ENCODE measurements around the gene CTSO. TPM values are rescaled to one million over a fixed set of nuclear protein-coding genes. Genes with fewer than 3 reads are reported as not detected.
A peak's percentile ranks its signal among the peaks of the same experiment; 100 is the strongest.
"Not testable (repeated sequence)": the region's sequence is repeated elsewhere in the genome, so short reads cannot be mapped to it uniquely, and the experiment has no call there.

Gene CTSO
- total RNA-seq, 1 experiment from 2014 or later, result 2.8 TPM

DNA sequence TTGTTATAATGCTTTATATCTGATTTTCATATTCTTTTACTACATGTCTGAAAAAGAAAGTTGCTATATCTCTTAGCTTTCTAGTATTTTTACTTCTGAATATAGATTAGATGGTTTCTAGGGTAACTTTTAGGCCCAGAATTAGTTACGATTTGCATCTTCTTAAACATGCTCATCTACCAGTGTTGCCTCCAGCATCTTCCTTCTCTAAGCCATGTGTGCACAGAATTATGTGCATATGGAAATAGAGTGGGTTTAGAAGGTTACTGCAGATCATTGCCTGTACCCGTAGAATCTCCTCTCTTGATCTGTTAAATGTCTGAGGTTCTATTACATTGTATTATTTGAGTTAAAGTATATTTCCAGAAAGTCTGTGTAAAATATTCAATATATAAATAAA lies 52.7 kb downstream of the CTSO start:
- Histone ChIP-seq H3K4me2 (ENCODE audit: low read length) (no peak overlapping the region), H3K4me3 (ENCODE audit: low read length) (no peak overlapping the region), H2AFZ (ENCODE audit: low read length) (no peak overlapping the region), H3K27ac (ENCODE audit: low read length) (peak overlapping the region; percentile 41), H3F3A (ENCODE audit: low read length, unreplicated experiment) (peaks cover 2% of the 10 kb centered on the region), H3K9ac (ENCODE audit: low read length) (no peak overlapping the region), H3K27me3 (ENCODE audit: low read length) (no peaks in the 10 kb centered on the region), H3K36me3 (ENCODE audit: low read depth, low read length) (no peaks in the 10 kb centered on the region), H3K79me2 (ENCODE audit: low read length) (no peaks in the 10 kb centered on the region), H3K9me2 (replicated peaks; ENCODE audit: low read length) (no peaks in the 10 kb centered on the region), H4K20me1 (ENCODE audit: low read length) (no peaks in the 10 kb centered on the region), H3K9me3 (ENCODE audit: low read length) (no peaks in the 10 kb centered on the region), H3K4me1 (ENCODE audit: insufficient read depth, low read length) (peaks cover 19% of the 10 kb centered on the region)
- ChIA-PET POLR2A (ENCODE audit: unreplicated experiment) (no interaction called here), CTCF (no interaction called here)
- DNase-seq (no peak), ATAC-seq (no peak)
- TF ChIP-seq, protein P1, sequence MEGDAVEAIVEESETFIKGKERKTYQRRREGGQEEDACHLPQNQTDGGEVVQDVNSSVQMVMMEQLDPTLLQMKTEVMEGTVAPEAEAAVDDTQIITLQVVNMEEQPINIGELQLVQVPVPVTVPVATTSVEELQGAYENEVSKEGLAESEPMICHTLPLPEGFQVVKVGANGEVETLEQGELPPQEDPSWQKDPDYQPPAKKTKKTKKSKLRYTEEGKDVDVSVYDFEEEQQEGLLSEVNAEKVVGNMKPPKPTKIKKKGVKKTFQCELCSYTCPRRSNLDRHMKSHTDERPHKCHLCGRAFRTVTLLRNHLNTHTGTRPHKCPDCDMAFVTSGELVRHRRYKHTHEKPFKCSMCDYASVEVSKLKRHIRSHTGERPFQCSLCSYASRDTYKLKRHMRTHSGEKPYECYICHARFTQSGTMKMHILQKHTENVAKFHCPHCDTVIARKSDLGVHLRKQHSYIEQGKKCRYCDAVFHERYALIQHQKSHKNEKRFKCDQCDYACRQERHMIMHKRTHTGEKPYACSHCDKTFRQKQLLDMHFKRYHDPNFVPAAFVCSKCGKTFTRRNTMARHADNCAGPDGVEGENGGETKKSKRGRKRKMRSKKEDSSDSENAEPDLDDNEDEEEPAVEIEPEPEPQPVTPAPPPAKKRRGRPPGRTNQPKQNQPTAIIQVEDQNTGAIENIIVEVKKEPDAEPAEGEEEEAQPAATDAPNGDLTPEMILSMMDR (conservative IDR thresholded peaks at IDR 0.05; ENCODE audit: low read depth, low read length), result no peak
- TF ChIP-seq EZH2phosphoT487 (IDR thresholded peaks at IDR 0.05; ENCODE audit: borderline replicate concordance, low read length), result no peak
- no peak for TF ChIP-seq EZH2 (IDR thresholded peaks at IDR 0.05; ENCODE audit: low read length, unreplicated experiment)
- intact Hi-C loops (cut with micrococcal nuclease), result no loop called here
- no TSS peak for BruUV-seq (replicated peaks)

DNA sequence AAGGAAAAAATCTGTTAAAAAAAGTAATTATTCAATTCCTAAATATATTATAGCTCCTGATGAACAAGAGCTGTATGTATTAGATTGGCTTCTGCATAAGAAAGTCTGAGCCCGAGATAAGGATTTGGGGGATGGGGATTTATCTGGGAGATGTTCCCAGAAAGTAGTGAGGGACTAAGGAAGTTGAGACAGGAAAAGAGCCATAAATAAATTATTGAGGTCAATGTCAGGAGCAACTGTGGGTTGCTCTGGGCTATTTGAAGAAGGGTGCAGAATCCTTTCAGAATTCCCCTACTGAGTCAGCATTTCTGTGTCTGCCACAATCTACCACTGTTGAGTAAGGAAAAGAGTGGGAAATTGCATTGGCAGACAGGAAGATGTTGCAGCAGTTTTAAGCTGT lies 53.3 kb downstream of the CTSO start:
- Histone ChIP-seq H3K9ac (ENCODE audit: low read length) (no peak overlapping the region), H3K4me1 (ENCODE audit: insufficient read depth, low read length) (peaks cover 14% of the 10 kb centered on the region), H3K4me2 (ENCODE audit: low read length) (no peak overlapping the region; the same call in 1 of the 2 replicates), H2AFZ (ENCODE audit: low read length) (no peak overlapping the region), H3K36me3 (ENCODE audit: low read depth, low read length) (no peaks in the 10 kb centered on the region), H3K27ac (ENCODE audit: low read length) (peak overlapping the region; percentile 45), H3K79me2 (ENCODE audit: low read length) (no peaks in the 10 kb centered on the region), H3K9me3 (ENCODE audit: low read length) (no peaks in the 10 kb centered on the region), H3K4me3 (ENCODE audit: low read length) (no peak overlapping the region), H3K27me3 (ENCODE audit: low read length) (no peaks in the 10 kb centered on the region), H3K9me2 (replicated peaks; ENCODE audit: low read length) (no peaks in the 10 kb centered on the region), H3F3A (ENCODE audit: low read length, unreplicated experiment) (no peaks in the 10 kb centered on the region), H4K20me1 (ENCODE audit: low read length) (no peaks in the 10 kb centered on the region)
- ChIA-PET CTCF (no interaction called here), POLR2A (ENCODE audit: unreplicated experiment) (no interaction called here)
- peak; percentile 87 for ATAC-seq
- TF ChIP-seq EZH2phosphoT487 (IDR thresholded peaks at IDR 0.05; ENCODE audit: borderline replicate concordance, low read length), result no peak
- TF ChIP-seq EZH2 (IDR thresholded peaks at IDR 0.05; ENCODE audit: low read length, unreplicated experiment), result no peak
- TF ChIP-seq, protein P1 (conservative IDR thresholded peaks at IDR 0.05; ENCODE audit: low read depth, low read length), result no peak
- DNase-seq, result peak; percentile 68
- intact Hi-C loops (cut with micrococcal nuclease), result no loop called here
- no TSS peak for BruUV-seq (replicated peaks)

DNA sequence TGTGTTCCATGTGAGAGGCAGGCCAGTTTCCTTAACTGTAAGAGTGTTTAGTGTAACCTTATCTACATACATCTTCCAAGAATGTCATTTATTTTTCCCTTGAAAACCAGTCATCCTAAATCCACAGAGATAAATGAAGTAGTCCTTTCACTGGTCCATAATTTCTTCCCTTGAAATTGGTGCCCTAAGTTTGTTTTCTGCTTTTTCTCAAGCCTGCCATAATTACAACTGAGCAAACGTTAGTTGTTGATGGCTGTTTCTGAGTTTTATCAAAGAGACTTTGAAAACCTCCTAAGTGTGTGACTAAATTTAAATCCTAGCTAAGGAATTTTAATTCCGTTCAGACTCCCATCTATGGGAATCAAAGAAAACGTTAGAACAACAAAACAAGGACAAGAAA lies 53.8 kb downstream of the CTSO start:
- no peaks in the 10 kb centered on the region for H3K36me3 ChIP-seq (ENCODE audit: low read depth, low read length)
- H3K9ac ChIP-seq (ENCODE audit: low read length), result no peak overlapping the region; the same call in 1 of the 2 replicates
- ChIA-PET CTCF (no interaction called here), POLR2A (ENCODE audit: unreplicated experiment) (no interaction called here)
- no peaks in the 10 kb centered on the region for H3K27me3 ChIP-seq (ENCODE audit: low read length)
- no peaks in the 10 kb centered on the region for H3K9me2 ChIP-seq (replicated peaks; ENCODE audit: low read length)
- H3F3A ChIP-seq (ENCODE audit: low read length, unreplicated experiment), result no peaks in the 10 kb centered on the region
- no peak overlapping the region for H2AFZ ChIP-seq (ENCODE audit: low read length)
- no peaks in the 10 kb centered on the region for H3K9me3 ChIP-seq (ENCODE audit: low read length)
- no peak for TF ChIP-seq EZH2phosphoT487 (IDR thresholded peaks at IDR 0.05; ENCODE audit: borderline replicate concordance, low read length)
- no peaks in the 10 kb centered on the region for H4K20me1 ChIP-seq (ENCODE audit: low read length)
- no peak for ATAC-seq
- peaks cover 14% of the 10 kb centered on the region for H3K4me1 ChIP-seq (ENCODE audit: insufficient read depth, low read length)
- H3K27ac ChIP-seq (ENCODE audit: low read length), result peak overlapping the region; percentile 45
- no peak overlapping the region; the same call in 1 of the 2 replicates for H3K4me2 ChIP-seq (ENCODE audit: low read length)
- H3K79me2 ChIP-seq (ENCODE audit: low read length), result no peaks in the 10 kb centered on the region
- intact Hi-C loops (cut with micrococcal nuclease), result no loop called here
- H3K4me3 ChIP-seq (ENCODE audit: low read length), result no peak overlapping the region
- DNase-seq, result no peak
- BruUV-seq (replicated peaks), result no TSS peak

DNA sequence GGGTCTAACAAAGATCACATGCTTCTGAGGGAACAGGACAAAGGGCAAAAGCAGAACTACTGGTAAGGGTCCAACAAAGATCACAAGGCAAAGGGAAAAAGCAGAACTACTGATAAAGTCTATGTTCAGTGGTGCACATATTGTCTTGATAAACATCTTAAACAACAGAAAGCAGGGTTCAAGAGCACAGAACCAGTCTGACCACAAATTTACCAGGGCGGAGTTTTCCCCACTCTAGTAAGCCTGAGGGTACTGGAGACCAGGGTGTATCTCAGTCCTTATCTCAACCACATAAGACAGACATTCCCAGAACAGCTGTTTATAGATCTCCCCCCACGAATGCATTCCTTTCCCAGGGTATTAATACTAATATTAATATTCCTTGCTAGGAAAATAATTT lies 55.3 kb downstream of the CTSO start:
- H3K27me3 ChIP-seq (ENCODE audit: low read length); H3K9ac ChIP-seq (ENCODE audit: low read length); H3K4me2 ChIP-seq (ENCODE audit: low read length); DNase-seq; H3F3A ChIP-seq (ENCODE audit: low read length, unreplicated experiment); H3K9me2 ChIP-seq (replicated peaks; ENCODE audit: low read length); CTCF ChIA-PET; H4K20me1 ChIP-seq (ENCODE audit: low read length); H3K27ac ChIP-seq (ENCODE audit: low read length); H2AFZ ChIP-seq (ENCODE audit: low read length); POLR2A ChIA-PET (ENCODE audit: unreplicated experiment); H3K9me3 ChIP-seq (ENCODE audit: low read length); ATAC-seq; BruUV-seq (replicated peaks); H3K79me2 ChIP-seq (ENCODE audit: low read length); H3K36me3 ChIP-seq (ENCODE audit: low read depth, low read length); intact Hi-C loops (cut with micrococcal nuclease); H3K4me3 ChIP-seq (ENCODE audit: low read length): not testable (repeated sequence)
- peaks cover 14% of the 10 kb centered on the region for H3K4me1 ChIP-seq (ENCODE audit: insufficient read depth, low read length)

Data from PC-3 (cell line).